ENCODE data around the gene SPIN2B. TPM values are rescaled to one million over a fixed set of nuclear protein-coding genes. Genes with fewer than 3 reads are reported as not detected.
"Not testable (repeated sequence)": the region's sequence is repeated elsewhere in the genome, so short reads cannot be mapped to it uniquely, and the experiment has no call there.

Gene SPIN2B
- total RNA-seq: 4.8 and 9.3 TPM in 2 replicates

GRCh38 chrX:57121162-57121755 lies at the start of gene SPIN2B:
TSS of gene SPIN2B (minus strand) at chrX:57121548.
- DNase-seq (ENCODE audit: low read depth in 2 of 2): peak; percentile 80 to 94

- peak; percentile 57 to 71 for DNase-seq (ENCODE audit: low read depth in 2 of 2)
Measured at GRCh38 chrX:57156397-57157049, 35.2 kb upstream of the SPIN2B start.

GRCh38 chrX:57155171-57155570 lies 33.8 kb upstream of the SPIN2B start:
- DNase-seq (ENCODE audit: low read depth in 2 of 2): no peak

- not testable (repeated sequence) for DNase-seq (ENCODE audit: low read depth in 2 of 2)
Measured at GRCh38 chrX:57152222-57152621, 30.9 kb upstream of the SPIN2B start.

- DNase-seq (ENCODE audit: low read depth in 2 of 2): no peak
Measured at GRCh38 chrX:57138674-57139073, 17.3 kb upstream of the SPIN2B start.

- DNase-seq (ENCODE audit: low read depth in 2 of 2): no peak
Measured at GRCh38 chrX:57137501-57137900, 16.2 kb upstream of the SPIN2B start.

GRCh38 chrX:57137073-57137472 lies 15.7 kb upstream of the SPIN2B start, which contains the start of gene SPIN2A:
TSS of gene SPIN2A (minus strand) at chrX:57137397. CDS start at chrX:57136597, 800 bp downstream.
- not testable (repeated sequence) for DNase-seq (ENCODE audit: low read depth in 2 of 2)

GRCh38 chrX:57136589-57136988 lies 15.2 kb upstream of the SPIN2B start:
- not testable (repeated sequence) for DNase-seq (ENCODE audit: low read depth in 2 of 2)

- DNase-seq (ENCODE audit: low read depth in 2 of 2): no peak
Measured at GRCh38 chrX:57135287-57135686, 13.9 kb upstream of the SPIN2B start.

GRCh38 chrX:57134702-57135101 lies 13.4 kb upstream of the SPIN2B start:
- DNase-seq (ENCODE audit: low read depth in 2 of 2): peak in 1 of 2 donors; percentile 28

- no peak for DNase-seq (ENCODE audit: low read depth in 2 of 2)
Measured at GRCh38 chrX:57133706-57134105, 12.4 kb upstream of the SPIN2B start.

- DNase-seq (ENCODE audit: low read depth in 2 of 2): not testable (repeated sequence)
Measured at GRCh38 chrX:57133284-57133683, 11.9 kb upstream of the SPIN2B start.

GRCh38 chrX:57132046-57132445 lies 10.7 kb upstream of the SPIN2B start:
- no peak for DNase-seq (ENCODE audit: low read depth in 2 of 2)

GRCh38 chrX:57121816-57122215 lies 468 bp upstream of the SPIN2B start:
- DNase-seq (ENCODE audit: low read depth in 2 of 2): no peak

- peak; percentile 5 to 6 for DNase-seq (ENCODE audit: low read depth in 2 of 2)
Measured at GRCh38 chrX:57120619-57121161, 658 bp downstream of the SPIN2B start.

GRCh38 chrX:57119416-57119815 lies 1.9 kb downstream of the SPIN2B start:
- no peak for DNase-seq (ENCODE audit: low read depth in 2 of 2)

- DNase-seq (ENCODE audit: low read depth in 2 of 2): not testable (repeated sequence)
Measured at GRCh38 chrX:57117566-57117965, 3.8 kb downstream of the SPIN2B start.

GRCh38 chrX:57104921-57105398 lies 16.4 kb downstream of the SPIN2B start:
- peak in 1 of 2 donors; percentile 4 for DNase-seq (ENCODE audit: low read depth in 2 of 2)

- DNase-seq (ENCODE audit: low read depth in 2 of 2): no peak
Measured at GRCh38 chrX:57104406-57104805, 16.9 kb downstream of the SPIN2B start.

- no peak for DNase-seq (ENCODE audit: low read depth in 2 of 2)
Measured at GRCh38 chrX:57103489-57103888, 17.9 kb downstream of the SPIN2B start.

GRCh38 chrX:57102918-57103317 lies 18.4 kb downstream of the SPIN2B start:
- DNase-seq (ENCODE audit: low read depth in 2 of 2): not testable (repeated sequence)

GRCh38 chrX:57083143-57083542 lies 38.2 kb downstream of the SPIN2B start:
- no peak for DNase-seq (ENCODE audit: low read depth in 2 of 2)

- DNase-seq (ENCODE audit: low read depth in 2 of 2): no peak
Measured at GRCh38 chrX:57074458-57074857, 46.9 kb downstream of the SPIN2B start.

All from lung microvascular endothelial cell (primary cell).